GM12892 (cell line): ENCODE measurements around the gene RHOJ.

Source experiments
- POLR2A ChIP-seq: IDR thresholded peaks from 2 replicates; pipeline ENCODE4 v1.6.1; 2011; ENCODE audit warnings: low read depth, low read length, control low read depth
- POLR2AphosphoS5 ChIP-seq: IDR thresholded peaks from 2 replicates; pipeline ENCODE4 v1.6.1; 2011; ENCODE audit warnings: low read depth, low read length, control low read depth
- TAF1 ChIP-seq: IDR thresholded peaks from 2 replicates; pipeline ENCODE4 v1.6.1; 2011; ENCODE audit warnings: low read depth, mild to moderate bottlenecking, control low read depth, low read length, borderline replicate concordance

GRCh38 chr14:63277591-63278183 lies 73.4 kb downstream of the RHOJ start:
- TF ChIP-seq TAF1 = no peak
- TF ChIP-seq POLR2A = no peak
- no peak for TF ChIP-seq POLR2AphosphoS5
